NB4 (cell line): Measurements from ENCODE around the gene RABGGTA.

Experiments used
- MYC ChIP-seq: IDR thresholded peaks from 2 replicates; pipeline ENCODE4 v1.6.1; 2011; ENCODE audit warnings: low read depth, low read length
- POLR2A ChIP-seq: IDR thresholded peaks from 2 replicates; pipeline ENCODE4 v1.6.1; 2011; ENCODE audit warnings: mild to moderate bottlenecking; ENCODE audit not compliant: insufficient read length; ENCODE audit errors: extremely low read depth
- TF ChIP-seq, protein P1 (sequence below): IDR thresholded peaks from one replicate; pipeline ENCODE4 v1.5.1; 2012; ENCODE audit warnings: low read depth, low read length

- TF ChIP-seq MYC (no peak), POLR2A (no peak)
- TF ChIP-seq, protein P1, sequence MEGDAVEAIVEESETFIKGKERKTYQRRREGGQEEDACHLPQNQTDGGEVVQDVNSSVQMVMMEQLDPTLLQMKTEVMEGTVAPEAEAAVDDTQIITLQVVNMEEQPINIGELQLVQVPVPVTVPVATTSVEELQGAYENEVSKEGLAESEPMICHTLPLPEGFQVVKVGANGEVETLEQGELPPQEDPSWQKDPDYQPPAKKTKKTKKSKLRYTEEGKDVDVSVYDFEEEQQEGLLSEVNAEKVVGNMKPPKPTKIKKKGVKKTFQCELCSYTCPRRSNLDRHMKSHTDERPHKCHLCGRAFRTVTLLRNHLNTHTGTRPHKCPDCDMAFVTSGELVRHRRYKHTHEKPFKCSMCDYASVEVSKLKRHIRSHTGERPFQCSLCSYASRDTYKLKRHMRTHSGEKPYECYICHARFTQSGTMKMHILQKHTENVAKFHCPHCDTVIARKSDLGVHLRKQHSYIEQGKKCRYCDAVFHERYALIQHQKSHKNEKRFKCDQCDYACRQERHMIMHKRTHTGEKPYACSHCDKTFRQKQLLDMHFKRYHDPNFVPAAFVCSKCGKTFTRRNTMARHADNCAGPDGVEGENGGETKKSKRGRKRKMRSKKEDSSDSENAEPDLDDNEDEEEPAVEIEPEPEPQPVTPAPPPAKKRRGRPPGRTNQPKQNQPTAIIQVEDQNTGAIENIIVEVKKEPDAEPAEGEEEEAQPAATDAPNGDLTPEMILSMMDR, result no peak
Measured at GRCh38 chr14:24250354-24250753, 21.0 kb downstream of the RABGGTA start.
